ENCODE results near the gene FRMD3. TPM values are rescaled to one million over a fixed set of nuclear protein-coding genes. Genes with fewer than 3 reads are reported as not detected.

Gene FRMD3
- total and polyA plus RNA-seq, 8 donors: 1.3 to 18.0 (median 4.1) TPM

DNA sequence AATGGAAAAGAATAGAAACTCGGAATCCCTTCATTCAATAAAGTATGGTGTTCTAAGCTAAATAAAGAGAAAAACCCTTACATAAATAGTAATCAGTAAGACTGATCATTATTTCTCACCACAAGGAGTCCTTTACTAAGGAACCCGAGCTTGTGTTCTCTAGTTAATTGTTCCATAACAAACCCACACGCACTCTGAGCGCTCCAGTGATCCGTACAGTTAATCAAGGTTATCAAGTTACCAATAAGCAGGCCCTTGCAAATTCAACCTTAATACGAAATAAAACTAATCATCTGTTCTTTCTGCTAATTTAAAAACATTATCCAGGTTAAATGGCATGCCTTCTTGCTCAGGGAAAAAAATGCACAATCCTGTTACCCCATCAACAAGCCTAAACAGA, 224.4 kb downstream of the FRMD3 start:
- WGBS, 5 donors: 83 to 94% (median 89%) methylated on average over 6 of the region's 6 CpGs
- Histone ChIP-seq H3K27me3 (no peaks in the 10 kb centered on the region), H3K4me1 (no peaks in the 10 kb centered on the region), H3K4me3 (no peak overlapping the region), H3K36me3 (no peaks in the 10 kb centered on the region), H3K27ac (no peak overlapping the region), H3K9me3 (no peaks in the 10 kb centered on the region)
- TF ChIP-seq POLR2A (IDR thresholded peaks at IDR 0.05): no peak
- intact Hi-C loops (cut with DNase I; ENCODE audit: low total_unique reads): no loop called here
- no peak for DNase-seq

DNA sequence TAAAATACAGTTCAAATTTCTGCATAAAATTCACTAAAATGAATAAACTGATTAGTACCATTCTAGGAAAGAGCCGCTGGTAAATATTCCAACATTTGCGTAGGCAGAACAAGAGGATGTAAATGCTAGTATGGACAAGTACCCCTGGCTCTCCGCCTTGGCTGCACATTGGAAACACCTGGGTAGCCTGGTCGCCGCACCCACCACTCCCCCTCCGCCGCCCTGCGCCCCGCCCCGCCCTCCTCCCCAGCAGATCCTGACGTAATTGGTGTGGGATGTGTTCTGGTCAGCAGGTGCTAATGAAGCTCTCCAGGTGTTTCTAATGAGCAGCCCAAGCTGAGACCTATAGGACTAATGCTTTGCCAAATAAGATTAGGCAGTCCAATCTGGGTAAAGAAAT, 225.7 kb downstream of the FRMD3 start:
- no peak for DNase-seq
- no peaks in the 10 kb centered on the region for H3K9me3 ChIP-seq
- WGBS, 5 donors: 75 to 87% (median 83%) methylated on average over 11 of the region's 11 CpGs
- H3K36me3 ChIP-seq: no peaks in the 10 kb centered on the region
- TF ChIP-seq POLR2A (IDR thresholded peaks at IDR 0.05) (no peak), EP300 (IDR thresholded peaks at IDR 0.05) (no peak), POLR2AphosphoS5 (IDR thresholded peaks at IDR 0.05) (no peak)
- TF ChIP-seq, protein P1, sequence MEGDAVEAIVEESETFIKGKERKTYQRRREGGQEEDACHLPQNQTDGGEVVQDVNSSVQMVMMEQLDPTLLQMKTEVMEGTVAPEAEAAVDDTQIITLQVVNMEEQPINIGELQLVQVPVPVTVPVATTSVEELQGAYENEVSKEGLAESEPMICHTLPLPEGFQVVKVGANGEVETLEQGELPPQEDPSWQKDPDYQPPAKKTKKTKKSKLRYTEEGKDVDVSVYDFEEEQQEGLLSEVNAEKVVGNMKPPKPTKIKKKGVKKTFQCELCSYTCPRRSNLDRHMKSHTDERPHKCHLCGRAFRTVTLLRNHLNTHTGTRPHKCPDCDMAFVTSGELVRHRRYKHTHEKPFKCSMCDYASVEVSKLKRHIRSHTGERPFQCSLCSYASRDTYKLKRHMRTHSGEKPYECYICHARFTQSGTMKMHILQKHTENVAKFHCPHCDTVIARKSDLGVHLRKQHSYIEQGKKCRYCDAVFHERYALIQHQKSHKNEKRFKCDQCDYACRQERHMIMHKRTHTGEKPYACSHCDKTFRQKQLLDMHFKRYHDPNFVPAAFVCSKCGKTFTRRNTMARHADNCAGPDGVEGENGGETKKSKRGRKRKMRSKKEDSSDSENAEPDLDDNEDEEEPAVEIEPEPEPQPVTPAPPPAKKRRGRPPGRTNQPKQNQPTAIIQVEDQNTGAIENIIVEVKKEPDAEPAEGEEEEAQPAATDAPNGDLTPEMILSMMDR (IDR thresholded peaks at IDR 0.05): no peak
- H3K27me3 ChIP-seq: no peaks in the 10 kb centered on the region
- no peaks in the 10 kb centered on the region for H3K4me1 ChIP-seq
- intact Hi-C loops (cut with DNase I; ENCODE audit: low total_unique reads): no loop called here
- H3K27ac ChIP-seq: no peak overlapping the region
- H3K4me3 ChIP-seq: no peak overlapping the region

DNA sequence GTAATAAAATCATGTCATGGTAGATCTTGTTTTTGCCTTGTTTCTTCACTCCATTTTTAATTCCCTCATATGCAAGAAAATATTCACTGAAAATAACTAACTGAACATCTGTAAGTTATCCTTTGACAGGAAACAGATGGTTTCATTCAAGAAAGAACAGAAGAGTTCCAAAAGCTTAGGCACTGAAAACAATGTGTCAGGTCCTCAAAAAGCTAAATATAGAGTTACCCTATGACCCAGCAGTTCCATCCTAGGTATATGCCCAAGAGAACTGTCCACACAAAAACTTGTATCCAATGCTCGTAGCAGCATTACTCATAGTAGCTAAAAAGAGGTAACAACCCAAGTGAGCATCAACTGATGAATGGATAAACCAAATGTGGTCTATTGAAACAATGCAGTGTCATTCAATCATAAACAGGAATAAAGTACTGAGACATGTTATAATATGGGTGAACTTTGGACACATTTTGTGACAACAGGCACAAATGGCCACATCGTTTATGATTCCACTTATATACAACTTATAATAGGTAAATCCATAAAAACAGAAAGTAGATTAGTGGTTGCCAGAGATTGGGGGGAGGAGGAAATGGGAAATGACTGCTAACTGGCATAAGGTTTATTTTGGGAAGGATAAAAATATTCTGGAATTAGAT, 231.0 kb downstream of the FRMD3 start:
- H3K9me3 ChIP-seq: no peaks in the 10 kb centered on the region
- DNase-seq: peak in 1 of 2 donors; percentile 41
- no peak overlapping the region for H3K4me3 ChIP-seq
- no peaks in the 10 kb centered on the region for H3K36me3 ChIP-seq
- no peak overlapping the region for H3K27ac ChIP-seq
- no peaks in the 10 kb centered on the region for H3K27me3 ChIP-seq
- intact Hi-C loops (cut with DNase I; ENCODE audit: low total_unique reads): no loop called here
- 49 to 76% (median 56%) methylated on average over 2 of the region's 2 CpGs for WGBS, 5 donors
- TF ChIP-seq, protein P1 (IDR thresholded peaks at IDR 0.05): no peak
- H3K4me1 ChIP-seq: peaks cover 9 to 18% (median 12%) of the 10 kb centered on the region in 4 donors

DNA sequence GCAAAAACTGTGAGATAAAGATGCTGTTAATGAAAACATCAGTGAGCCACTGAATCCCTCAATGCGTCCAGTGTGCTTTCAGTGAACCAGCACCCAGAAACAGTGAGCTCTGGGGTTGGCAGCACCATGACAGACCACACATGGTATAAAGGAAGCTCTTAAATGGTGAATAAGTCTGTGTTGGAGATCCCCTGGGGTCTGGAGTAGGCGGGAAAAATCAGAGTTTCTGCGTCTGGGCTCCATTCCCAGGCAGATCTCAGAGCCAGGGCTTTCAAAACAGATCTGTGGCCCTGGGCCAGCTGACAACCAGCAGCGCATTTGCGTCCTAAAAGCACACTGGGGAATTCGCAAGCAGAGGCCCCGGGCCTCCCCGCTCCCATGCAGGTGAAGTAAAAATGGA, 233.5 kb downstream of the FRMD3 start:
- H3K36me3 ChIP-seq: no peaks in the 10 kb centered on the region
- no peak for TF ChIP-seq POLR2A (IDR thresholded peaks at IDR 0.05)
- no peak for TF ChIP-seq EP300 (IDR thresholded peaks at IDR 0.05)
- peak in 1 of 3 donors; percentile 20 for TF ChIP-seq POLR2AphosphoS5 (IDR thresholded peaks at IDR 0.05)
- TF ChIP-seq, protein P1 (IDR thresholded peaks at IDR 0.05): no peak
- H3K9me3 ChIP-seq: no peaks in the 10 kb centered on the region
- peak; percentile 75 to 93 for DNase-seq
- H3K27me3 ChIP-seq: no peaks in the 10 kb centered on the region
- peaks cover 9 to 18% (median 13%) of the 10 kb centered on the region in 4 donors for H3K4me1 ChIP-seq
- H3K27ac ChIP-seq: peak overlapping the region in 2 of 5 donors; percentile 46 to 56
- no peak overlapping the region for H3K4me3 ChIP-seq
- intact Hi-C loops (cut with DNase I; ENCODE audit: low total_unique reads): no loop called here
- WGBS, 5 donors: 17 to 32% (median 21%) methylated on average over 8 of the region's 8 CpGs

DNA sequence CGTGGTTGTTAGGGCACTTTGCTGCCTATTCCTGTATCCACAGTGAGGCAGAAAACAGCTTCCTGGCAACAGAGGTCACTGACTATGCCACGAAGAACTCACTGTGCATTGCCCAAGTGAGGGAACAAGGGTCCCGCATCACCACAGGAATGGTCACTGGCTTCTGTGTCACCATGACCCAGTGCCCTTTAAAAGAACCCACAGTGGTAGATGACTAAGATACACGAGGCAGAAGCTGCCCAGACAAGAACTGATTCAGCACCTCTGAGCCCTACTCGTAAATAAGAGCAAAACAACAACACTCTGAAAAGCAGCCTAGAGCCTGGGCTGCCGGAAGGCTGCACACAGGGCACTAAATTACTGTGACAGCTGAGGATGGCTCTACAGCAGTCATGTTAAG, 238.6 kb downstream of the FRMD3 start:
- Histone ChIP-seq H3K4me3 (no peak overlapping the region), H3K36me3 (peaks cover 0 to 12% (median 4%) of the 10 kb centered on the region in 4 donors), H3K9me3 (no peaks in the 10 kb centered on the region), H3K4me1 (peaks cover 1 to 12% (median 5%) of the 10 kb centered on the region in 4 donors), H3K27me3 (no peaks in the 10 kb centered on the region), H3K27ac (no peak overlapping the region)
- 51 to 61% (median 54%) methylated on average over 6 of the region's 6 CpGs for WGBS, 5 donors
- peak in 1 of 3 donors; percentile 17 for TF ChIP-seq POLR2AphosphoS5 (IDR thresholded peaks at IDR 0.05)
- TF ChIP-seq, protein P1 (IDR thresholded peaks at IDR 0.05): no peak
- intact Hi-C loops (cut with DNase I; ENCODE audit: low total_unique reads): no loop called here
- DNase-seq: peak in 1 of 2 donors; percentile 21
